HL-60/S4 treated with retinoic acid at 250 ng/mL for 4 days and 3 days (cell line): ENCODE data around the gene YY1.

ENCODE experiments used
- in situ Hi-C: fragments of 300-500 bp; cut with MboI; formaldehyde crosslinking; loops from 2 replicates; pipeline ENCODE4 v1.7.0; 2022; ENCODE audit warnings: low sequenced_read_pairs

The YY1 gene

GRCh38 chr14:100240668-100241032, 1.7 kb downstream of the YY1 start:
- in situ Hi-C loops, result no loop called here

GRCh38 chr14:100241279-100241678, 2.3 kb downstream of the YY1 start:
- in situ Hi-C loops, result no loop called here

- in situ Hi-C loops, result no loop called here
These were observed 4.1 kb downstream of the YY1 start for GRCh38 chr14:100243020-100243419.

- in situ Hi-C loops, result no loop called here
These were observed 8.0 kb downstream of the YY1 start for GRCh38 chr14:100246809-100247428.

DNA sequence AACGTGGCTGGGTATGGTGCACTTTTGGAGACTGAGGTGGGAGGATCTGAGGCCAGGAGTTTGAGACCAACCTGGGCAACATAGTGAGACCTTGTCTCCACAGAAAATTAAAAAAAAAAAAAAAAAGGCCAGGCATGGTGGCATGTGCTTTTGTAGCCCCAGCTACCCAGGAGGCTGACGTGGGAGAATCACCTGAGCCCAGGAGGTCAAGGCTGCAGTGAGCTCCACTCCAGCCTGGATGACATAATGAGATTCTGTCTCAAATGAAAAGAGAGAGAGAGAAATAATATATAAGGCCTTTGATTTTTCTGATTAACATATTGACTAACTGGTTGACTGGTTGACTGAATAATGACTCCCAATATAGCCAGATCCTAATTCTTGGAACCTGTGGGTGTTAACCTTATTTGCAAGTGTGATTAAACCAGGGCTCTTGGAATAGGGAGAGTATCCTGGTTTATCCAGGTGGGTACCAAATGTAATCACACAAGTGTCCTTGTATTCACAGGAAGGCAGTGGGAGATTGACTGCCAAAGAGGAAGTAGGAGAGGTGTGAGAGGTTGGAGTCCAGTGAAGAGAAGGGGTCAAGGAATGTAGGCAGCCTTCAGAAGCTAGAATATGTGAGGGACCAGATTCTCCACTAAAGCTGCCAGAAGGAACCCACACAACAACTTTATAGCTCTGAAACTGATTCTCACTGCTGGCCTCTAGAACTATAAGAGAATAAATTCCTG, 12.0 kb downstream of the YY1 start:
- in situ Hi-C loops, result no loop called here

- in situ Hi-C loops, result no loop called here
These were observed 13.7 kb downstream of the YY1 start for GRCh38 chr14:100252684-100253083.

GRCh38 chr14:100256339-100256895, 17.5 kb downstream of the YY1 start:
- in situ Hi-C loops, result no loop called here

DNA sequence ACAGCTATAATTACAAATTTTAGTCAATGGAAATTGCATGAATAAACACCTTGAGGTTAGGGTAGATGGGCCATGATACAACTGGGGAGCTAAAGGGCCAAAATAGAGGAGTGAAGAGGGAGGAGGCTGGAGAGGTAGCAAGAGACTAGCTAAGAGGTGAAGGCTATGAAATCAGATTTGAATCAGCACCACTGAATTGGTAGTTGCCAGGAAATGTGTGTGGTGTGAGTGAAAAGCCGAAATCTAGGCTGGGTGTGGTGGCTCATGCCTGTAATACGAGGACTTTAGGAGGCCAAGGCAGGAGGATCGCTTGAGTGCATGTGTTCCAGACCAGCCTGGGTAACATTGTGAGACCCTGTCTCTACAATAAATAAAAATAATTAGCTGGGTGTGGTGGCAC, 22.7 kb downstream of the YY1 start:
- in situ Hi-C loops, result no loop called here

GRCh38 chr14:100262545-100262944, 23.6 kb downstream of the YY1 start:
- in situ Hi-C loops, result no loop called here

DNA sequence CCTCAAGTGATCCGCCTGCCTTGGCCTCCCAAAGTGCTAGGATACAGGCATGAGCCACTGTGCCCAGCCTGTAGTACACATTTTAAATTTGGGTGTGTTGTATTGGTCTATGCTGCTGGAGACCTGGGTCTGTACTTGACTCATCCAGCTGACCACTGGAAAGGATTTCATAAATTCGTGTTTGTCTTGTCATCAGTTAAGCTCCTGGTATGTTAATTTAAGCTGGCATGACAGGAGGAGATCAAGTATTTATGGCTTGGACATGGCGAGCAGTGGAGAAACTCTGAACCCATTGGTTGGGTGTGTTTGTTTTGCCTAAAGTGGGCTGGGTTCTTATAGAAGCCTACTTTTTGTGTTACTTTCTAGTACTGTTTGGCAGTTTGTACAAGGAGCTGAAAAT, 24.2 kb downstream of the YY1 start:
- in situ Hi-C loops, result no loop called here

DNA sequence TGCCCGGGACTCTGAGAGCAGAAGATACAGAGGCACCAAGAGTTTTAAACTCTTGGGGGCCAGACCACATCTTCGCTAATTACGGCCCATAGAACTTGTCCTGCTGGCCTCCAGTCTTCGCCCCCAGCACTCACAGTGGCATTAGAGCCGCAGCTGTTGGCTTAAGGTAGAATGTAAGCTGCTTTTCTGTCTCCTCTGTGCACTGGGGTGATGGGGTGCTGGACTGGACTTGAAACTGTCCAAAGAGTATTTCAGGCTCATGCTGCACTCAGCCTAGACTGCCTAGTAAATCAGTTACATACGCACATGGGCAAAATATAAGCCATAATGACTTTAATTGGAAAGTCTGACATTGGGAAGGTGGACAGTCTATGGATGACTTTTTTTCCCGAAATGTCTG, 29.0 kb downstream of the YY1 start:
- in situ Hi-C loops, result no loop called here

DNA sequence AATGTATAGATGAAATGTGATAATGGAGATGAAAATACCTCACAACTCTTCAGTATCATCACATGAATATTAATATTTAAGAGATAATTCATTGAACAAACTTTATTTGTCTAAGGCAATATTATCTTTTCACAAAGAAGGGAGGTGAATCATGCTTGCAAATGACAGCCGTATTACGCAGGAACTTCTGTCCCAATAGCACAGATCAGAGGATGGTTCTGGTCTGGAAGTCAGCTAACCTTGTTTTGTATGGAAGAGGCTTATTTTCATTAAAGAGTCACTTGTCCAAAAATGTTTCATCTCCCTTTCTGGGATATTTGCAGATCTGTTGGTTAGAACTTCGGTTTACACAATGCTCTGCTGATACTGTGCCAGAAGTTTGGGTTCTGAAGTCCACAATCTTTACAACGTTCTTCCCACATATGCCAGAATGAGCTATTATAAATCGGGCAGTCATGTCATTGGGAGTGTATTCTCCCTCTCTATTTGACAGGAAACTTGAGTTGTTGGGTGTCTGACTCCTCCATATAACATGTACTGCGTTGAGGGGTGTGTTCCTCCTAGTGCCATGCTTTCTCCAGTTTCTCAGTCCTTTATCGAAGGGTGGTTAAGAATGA, 29.8 kb downstream of the YY1 start:
- in situ Hi-C loops, result no loop called here

GRCh38 chr14:100271247-100271939, 32.4 kb downstream of the YY1 start:
- in situ Hi-C loops, result no loop called here

DNA sequence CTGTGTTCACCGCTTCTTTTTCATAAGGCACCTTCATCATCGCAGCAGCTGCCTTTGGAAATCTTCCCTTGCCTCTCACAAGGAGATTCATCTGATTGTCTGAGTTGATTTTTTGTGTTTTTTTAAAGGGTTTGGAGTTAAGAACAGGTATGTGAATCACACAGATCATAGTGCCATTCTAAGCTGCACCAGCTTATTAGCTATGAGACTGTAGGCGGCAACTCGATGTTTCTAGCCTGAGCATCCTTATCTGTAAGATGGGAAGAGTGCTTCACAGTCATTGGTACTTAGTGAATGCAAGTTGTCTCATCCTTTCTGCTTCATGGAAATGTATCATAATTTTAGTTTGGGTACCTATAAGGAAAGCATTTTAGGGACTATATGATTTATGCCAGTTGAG, 35.3 kb downstream of the YY1 start:
- in situ Hi-C loops, result no loop called here

- in situ Hi-C loops, result no loop called here
These were observed 36.3 kb downstream of the YY1 start for GRCh38 chr14:100275214-100275613.

DNA sequence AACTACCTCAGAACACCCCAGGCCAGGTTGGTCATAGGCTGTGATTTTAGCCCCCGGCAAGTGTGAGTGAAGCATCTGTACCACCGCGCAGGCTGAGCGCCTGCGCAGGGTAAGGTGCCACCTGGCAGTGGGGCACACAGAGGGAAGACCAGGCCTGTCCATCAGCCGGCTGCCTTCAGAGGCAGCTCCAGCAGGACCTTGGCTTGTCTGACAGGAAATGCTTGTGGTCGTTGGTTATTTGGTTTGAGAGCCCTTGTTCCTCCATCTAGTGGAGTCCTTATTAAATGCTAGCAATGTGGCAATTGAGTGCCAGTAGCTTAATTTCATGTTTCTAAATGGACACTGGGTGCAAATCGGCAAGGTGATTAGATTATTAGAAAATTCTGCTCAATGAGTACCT, 39.8 kb downstream of the YY1 start:
- in situ Hi-C loops, result no loop called here

DNA sequence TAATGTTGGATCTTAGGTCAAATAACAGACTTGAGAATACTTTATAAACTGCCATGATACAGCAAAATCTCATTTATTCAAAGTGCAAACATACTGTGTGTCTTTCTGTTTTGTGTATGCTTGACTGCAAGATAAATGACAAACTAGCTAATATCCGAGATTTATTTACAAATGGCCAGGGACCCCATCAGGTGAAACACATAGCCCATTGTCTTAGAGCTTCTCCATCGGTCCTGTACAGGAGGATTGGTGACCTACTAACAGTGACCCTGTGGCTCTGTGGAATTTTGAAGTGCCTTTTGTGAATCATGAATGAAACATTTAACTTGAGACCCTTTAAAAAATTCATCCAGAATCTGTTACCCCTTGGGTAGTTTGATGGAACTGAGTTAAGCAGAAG, 40.2 kb downstream of the YY1 start:
- in situ Hi-C loops, result no loop called here

DNA sequence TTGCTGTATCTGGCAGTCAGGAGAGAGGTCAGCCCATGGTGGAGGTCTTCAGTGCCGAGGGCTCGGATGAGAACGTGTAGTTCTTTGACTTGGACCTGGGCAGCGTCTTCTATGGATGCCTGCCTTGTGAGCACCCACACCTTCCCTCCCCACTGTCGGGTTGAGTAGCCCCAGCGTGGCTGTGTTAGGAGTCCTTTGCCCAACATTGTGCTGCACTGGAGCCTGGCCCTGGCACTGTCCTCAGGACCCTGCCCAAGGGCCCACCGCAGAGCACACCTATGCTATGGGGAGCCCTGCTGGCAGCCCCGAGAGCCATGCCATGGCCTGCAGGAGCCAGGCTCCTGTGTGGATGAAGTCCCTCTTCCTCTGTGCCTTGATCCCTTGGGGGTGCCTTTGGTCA, 40.6 kb downstream of the YY1 start:
- in situ Hi-C loops, result no loop called here

DNA sequence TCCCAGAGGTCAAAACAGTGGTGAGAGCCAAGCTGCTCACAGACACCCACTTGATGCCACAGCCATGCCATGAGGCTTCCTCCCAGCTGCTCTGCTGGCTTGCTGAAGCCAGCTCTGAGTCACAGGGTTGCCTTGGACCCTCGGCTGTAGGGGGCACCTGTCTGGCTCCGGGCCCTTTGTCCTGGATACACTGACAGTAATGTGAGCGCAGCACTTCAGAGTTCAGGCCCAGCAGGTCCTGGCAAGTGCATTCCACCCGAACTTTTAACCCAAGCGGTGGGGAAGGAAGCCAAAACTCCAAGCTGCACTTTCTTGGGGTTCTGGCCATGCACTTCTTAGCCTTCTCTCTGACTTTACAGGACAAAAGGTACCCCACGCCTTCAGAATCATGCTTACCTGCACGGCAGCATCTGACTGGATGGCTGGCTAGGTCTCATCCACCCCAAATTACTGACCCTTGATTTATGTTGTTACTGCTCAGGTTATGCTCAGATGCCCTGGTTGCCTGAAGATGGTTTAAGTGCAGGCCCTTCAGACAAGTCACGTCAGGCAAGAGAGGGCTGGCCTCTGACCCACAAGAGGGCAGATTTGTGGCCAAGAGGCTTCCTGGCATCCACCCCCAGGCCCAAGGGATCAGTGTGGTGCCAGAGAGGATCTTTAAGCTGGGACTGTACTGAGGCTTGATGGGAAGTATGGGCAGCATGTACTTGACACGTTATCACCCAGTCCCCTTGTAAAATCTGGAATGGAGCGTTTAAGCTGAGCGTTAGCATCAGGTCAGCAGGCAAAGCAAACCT, 42.5 kb downstream of the YY1 start:
- in situ Hi-C loops, result no loop called here

- in situ Hi-C loops, result no loop called here
These were observed 43.1 kb downstream of the YY1 start for GRCh38 chr14:100282083-100282350.
